ENCODE measurements around the gene CYB5R3.
"Not testable (repeated sequence)": the region's sequence is repeated elsewhere in the genome, so short reads cannot be mapped to it uniquely, and the experiment has no call there.

Gene CYB5R3

GRCh38 chr22:42580040-42580439 lies 69.2 kb downstream of the CYB5R3 start:
- H3K36me3 ChIP-seq (ENCODE audit: control insufficient read depth, insufficient read depth, low read length); H3K9me3 ChIP-seq (ENCODE audit: control insufficient read depth, low read length); H3K9ac ChIP-seq (ENCODE audit: low read length); H3K4me3 ChIP-seq (ENCODE audit: low read length); H3K27me3 ChIP-seq (ENCODE audit: control insufficient read depth, insufficient read depth, low read length): not testable (repeated sequence)
- H3K4me1 ChIP-seq (ENCODE audit: control insufficient read depth, insufficient read depth, low read length): peaks cover 11% of the 10 kb centered on the region

DNA sequence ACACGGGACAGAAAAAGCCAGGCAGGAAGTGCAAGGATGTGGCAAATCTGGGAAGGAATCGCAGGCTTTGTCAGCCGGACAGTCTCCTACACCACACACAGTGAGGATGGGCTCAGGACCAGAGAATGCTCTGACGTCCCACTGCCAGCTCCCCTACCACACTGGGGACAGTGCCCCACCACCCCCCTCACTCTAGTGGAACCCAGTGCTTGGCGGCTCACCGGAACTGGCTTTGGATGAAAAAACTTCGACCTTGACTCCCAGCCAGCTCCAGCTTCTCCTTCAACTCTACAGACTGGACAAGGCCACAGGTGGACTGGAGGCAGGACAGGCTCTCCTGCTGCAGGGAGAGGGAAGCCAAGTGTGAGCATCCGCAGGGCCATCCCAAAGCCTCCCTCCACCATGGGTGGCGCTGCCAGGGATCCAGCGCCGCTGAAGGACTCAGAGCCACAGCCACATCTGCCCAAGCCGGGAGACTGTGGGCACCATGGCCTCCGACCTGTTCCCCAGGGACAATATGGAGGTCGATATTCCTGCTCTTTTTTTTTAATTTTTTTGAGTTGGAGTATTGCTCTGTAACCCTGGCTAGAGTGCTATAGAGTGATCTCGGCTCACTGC lies 71.5 kb downstream of the CYB5R3 start:
- Histone ChIP-seq H3K27me3 (ENCODE audit: control insufficient read depth, insufficient read depth, low read length) (no peaks in the 10 kb centered on the region), H3K36me3 (ENCODE audit: control insufficient read depth, insufficient read depth, low read length) (no peaks in the 10 kb centered on the region)

DNA sequence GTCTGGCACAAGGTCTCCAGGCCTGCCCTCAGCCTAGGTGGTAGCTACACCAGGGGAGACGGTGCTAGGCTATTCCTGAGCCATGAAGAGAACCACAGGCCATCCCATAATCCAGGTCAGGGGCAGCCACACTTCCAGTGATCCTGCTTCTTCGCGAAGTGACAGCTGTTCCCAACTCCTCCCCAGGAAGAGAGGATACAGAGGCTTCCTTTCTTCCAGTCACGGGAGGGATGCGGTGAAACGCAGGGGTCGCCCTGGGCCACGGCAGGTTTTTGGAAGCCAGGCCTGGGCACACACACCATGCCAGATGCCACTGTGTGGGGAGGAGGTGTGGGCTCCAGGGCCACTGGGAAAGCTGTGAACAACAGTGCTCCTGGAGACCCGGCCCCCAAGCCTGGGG lies 72.1 kb downstream of the CYB5R3 start:
- H3K9ac ChIP-seq (ENCODE audit: low read length); H3K9me3 ChIP-seq (ENCODE audit: control insufficient read depth, low read length): not testable (repeated sequence)

More for the DNA sequence above, 71.5 kb downstream of the CYB5R3 start:
- H3K4me1 ChIP-seq (ENCODE audit: control insufficient read depth, insufficient read depth, low read length): peaks cover 7% of the 10 kb centered on the region
- H3K9me3 ChIP-seq (ENCODE audit: control insufficient read depth, low read length): no peaks in the 10 kb centered on the region
- H3K9ac ChIP-seq (ENCODE audit: low read length): no peak overlapping the region
- no peak overlapping the region for H3K4me3 ChIP-seq (ENCODE audit: low read length)

GRCh38 chr22:42575996-42576574 lies 73.1 kb downstream of the CYB5R3 start:
- H3K9me3 ChIP-seq (ENCODE audit: control insufficient read depth, low read length); H3K27me3 ChIP-seq (ENCODE audit: control insufficient read depth, insufficient read depth, low read length); H3K4me3 ChIP-seq (ENCODE audit: low read length); H3K36me3 ChIP-seq (ENCODE audit: control insufficient read depth, insufficient read depth, low read length); H3K9ac ChIP-seq (ENCODE audit: low read length); H3K4me1 ChIP-seq (ENCODE audit: control insufficient read depth, insufficient read depth, low read length): not testable (repeated sequence)

More for the DNA sequence above, 72.1 kb downstream of the CYB5R3 start:
- H3K4me3 ChIP-seq (ENCODE audit: low read length); H3K4me1 ChIP-seq (ENCODE audit: control insufficient read depth, insufficient read depth, low read length); H3K36me3 ChIP-seq (ENCODE audit: control insufficient read depth, insufficient read depth, low read length); H3K27me3 ChIP-seq (ENCODE audit: control insufficient read depth, insufficient read depth, low read length): not testable (repeated sequence)

- not testable (repeated sequence) for H3K9me3 ChIP-seq (ENCODE audit: control insufficient read depth, low read length); H3K9ac ChIP-seq (ENCODE audit: low read length); H3K4me1 ChIP-seq (ENCODE audit: control insufficient read depth, insufficient read depth, low read length); H3K4me3 ChIP-seq (ENCODE audit: low read length); H3K36me3 ChIP-seq (ENCODE audit: control insufficient read depth, insufficient read depth, low read length); H3K27me3 ChIP-seq (ENCODE audit: control insufficient read depth, insufficient read depth, low read length)
Observed at GRCh38 chr22:42574468-42574867, 74.7 kb downstream of the CYB5R3 start.

- not testable (repeated sequence) for H3K36me3 ChIP-seq (ENCODE audit: control insufficient read depth, insufficient read depth, low read length); H3K9ac ChIP-seq (ENCODE audit: low read length); H3K9me3 ChIP-seq (ENCODE audit: control insufficient read depth, low read length); H3K4me1 ChIP-seq (ENCODE audit: control insufficient read depth, insufficient read depth, low read length); H3K27me3 ChIP-seq (ENCODE audit: control insufficient read depth, insufficient read depth, low read length); H3K4me3 ChIP-seq (ENCODE audit: low read length)
Observed at GRCh38 chr22:42574046-42574445, 75.1 kb downstream of the CYB5R3 start.

GRCh38 chr22:42571068-42571467 lies 78.1 kb downstream of the CYB5R3 start:
- not testable (repeated sequence) for H3K27me3 ChIP-seq (ENCODE audit: control insufficient read depth, insufficient read depth, low read length); H3K9ac ChIP-seq (ENCODE audit: low read length); H3K9me3 ChIP-seq (ENCODE audit: control insufficient read depth, low read length); H3K4me1 ChIP-seq (ENCODE audit: control insufficient read depth, insufficient read depth, low read length); H3K4me3 ChIP-seq (ENCODE audit: low read length); H3K36me3 ChIP-seq (ENCODE audit: control insufficient read depth, insufficient read depth, low read length)

- not testable (repeated sequence) for H3K27me3 ChIP-seq (ENCODE audit: control insufficient read depth, insufficient read depth, low read length); H3K36me3 ChIP-seq (ENCODE audit: control insufficient read depth, insufficient read depth, low read length); H3K9me3 ChIP-seq (ENCODE audit: control insufficient read depth, low read length)
Observed at GRCh38 chr22:42570580-42570979, 78.6 kb downstream of the CYB5R3 start.

GRCh38 chr22:42567950-42568349 lies 81.2 kb downstream of the CYB5R3 start:
- not testable (repeated sequence) for H3K4me3 ChIP-seq (ENCODE audit: low read length); H3K9ac ChIP-seq (ENCODE audit: low read length); H3K36me3 ChIP-seq (ENCODE audit: control insufficient read depth, insufficient read depth, low read length); H3K27me3 ChIP-seq (ENCODE audit: control insufficient read depth, insufficient read depth, low read length); H3K4me1 ChIP-seq (ENCODE audit: control insufficient read depth, insufficient read depth, low read length); H3K9me3 ChIP-seq (ENCODE audit: control insufficient read depth, low read length)

More at GRCh38 chr22:42570580-42570979, 78.6 kb downstream of the CYB5R3 start:
- H3K4me1 ChIP-seq (ENCODE audit: control insufficient read depth, insufficient read depth, low read length); H3K4me3 ChIP-seq (ENCODE audit: low read length); H3K9ac ChIP-seq (ENCODE audit: low read length): not testable (repeated sequence)

All from mucosa of stomach (tissue), 1 donor.